ENCODE data around the gene C1GALT1. TPM values are rescaled to one million over a fixed set of nuclear protein-coding genes. Genes with fewer than 3 reads are reported as not detected.

Gene C1GALT1
- total and polyA plus RNA-seq, 9 of the 15 experiments (the other 6 are each of a cell fraction or from before 2014, with no cell fraction given), result 5.0 to 33.2 (median 24.1) TPM

DNA sequence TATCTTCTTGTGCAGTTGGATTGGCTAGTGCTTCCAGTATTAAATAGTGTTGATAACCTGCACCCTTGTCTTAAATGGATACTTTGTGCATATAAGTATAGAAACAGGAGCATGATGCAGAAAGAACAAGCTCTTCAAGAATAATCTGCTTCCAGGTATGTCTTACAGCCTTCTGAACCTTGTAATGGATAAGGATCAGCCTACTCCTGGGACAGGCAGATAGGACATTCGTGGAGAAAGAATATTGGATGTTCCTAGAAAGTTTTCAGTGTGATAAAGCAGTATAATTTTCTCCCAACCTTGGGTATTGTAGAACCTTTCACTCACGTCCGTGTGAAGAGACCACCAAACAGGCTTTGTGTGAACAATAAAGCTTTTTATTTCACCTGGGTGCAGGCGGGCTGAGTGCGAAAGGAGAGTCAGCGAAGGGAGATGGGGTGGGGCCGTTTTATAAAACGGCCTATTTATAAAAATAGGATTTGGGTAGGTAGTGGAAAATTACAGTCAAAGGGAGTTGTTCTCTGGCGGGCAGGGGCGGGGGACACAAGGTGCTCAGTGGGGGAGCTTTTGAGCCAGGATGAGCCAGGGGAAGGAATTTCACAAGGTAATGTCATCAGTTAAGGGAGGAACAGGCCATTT, 27.2 kb downstream of the C1GALT1 start (continued):
- TF ChIP-seq, protein P1, sequence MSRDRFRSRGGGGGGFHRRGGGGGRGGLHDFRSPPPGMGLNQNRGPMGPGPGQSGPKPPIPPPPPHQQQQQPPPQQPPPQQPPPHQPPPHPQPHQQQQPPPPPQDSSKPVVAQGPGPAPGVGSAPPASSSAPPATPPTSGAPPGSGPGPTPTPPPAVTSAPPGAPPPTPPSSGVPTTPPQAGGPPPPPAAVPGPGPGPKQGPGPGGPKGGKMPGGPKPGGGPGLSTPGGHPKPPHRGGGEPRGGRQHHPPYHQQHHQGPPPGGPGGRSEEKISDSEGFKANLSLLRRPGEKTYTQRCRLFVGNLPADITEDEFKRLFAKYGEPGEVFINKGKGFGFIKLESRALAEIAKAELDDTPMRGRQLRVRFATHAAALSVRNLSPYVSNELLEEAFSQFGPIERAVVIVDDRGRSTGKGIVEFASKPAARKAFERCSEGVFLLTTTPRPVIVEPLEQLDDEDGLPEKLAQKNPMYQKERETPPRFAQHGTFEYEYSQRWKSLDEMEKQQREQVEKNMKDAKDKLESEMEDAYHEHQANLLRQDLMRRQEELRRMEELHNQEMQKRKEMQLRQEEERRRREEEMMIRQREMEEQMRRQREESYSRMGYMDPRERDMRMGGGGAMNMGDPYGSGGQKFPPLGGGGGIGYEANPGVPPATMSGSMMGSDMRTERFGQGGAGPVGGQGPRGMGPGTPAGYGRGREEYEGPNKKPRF (IDR thresholded peaks at IDR 0.05; ENCODE audit: low read depth, low read length), result no peak
- TF ChIP-seq TAL1 (IDR thresholded peaks at IDR 0.05) (peak; percentile 33; the same call in 1 of the 2 replicates), BCL6 (CRISPR knock-in tag; IDR thresholded peaks at IDR 0.05) (no peak), CREBBP (IDR thresholded peaks at IDR 0.05; ENCODE audit: low read depth, low read length) (no peak), SRSF9 (IDR thresholded peaks at IDR 0.05; ENCODE audit: borderline replicate concordance, low read depth, low read length) (no peak)
- TF ChIP-seq, protein P2, sequence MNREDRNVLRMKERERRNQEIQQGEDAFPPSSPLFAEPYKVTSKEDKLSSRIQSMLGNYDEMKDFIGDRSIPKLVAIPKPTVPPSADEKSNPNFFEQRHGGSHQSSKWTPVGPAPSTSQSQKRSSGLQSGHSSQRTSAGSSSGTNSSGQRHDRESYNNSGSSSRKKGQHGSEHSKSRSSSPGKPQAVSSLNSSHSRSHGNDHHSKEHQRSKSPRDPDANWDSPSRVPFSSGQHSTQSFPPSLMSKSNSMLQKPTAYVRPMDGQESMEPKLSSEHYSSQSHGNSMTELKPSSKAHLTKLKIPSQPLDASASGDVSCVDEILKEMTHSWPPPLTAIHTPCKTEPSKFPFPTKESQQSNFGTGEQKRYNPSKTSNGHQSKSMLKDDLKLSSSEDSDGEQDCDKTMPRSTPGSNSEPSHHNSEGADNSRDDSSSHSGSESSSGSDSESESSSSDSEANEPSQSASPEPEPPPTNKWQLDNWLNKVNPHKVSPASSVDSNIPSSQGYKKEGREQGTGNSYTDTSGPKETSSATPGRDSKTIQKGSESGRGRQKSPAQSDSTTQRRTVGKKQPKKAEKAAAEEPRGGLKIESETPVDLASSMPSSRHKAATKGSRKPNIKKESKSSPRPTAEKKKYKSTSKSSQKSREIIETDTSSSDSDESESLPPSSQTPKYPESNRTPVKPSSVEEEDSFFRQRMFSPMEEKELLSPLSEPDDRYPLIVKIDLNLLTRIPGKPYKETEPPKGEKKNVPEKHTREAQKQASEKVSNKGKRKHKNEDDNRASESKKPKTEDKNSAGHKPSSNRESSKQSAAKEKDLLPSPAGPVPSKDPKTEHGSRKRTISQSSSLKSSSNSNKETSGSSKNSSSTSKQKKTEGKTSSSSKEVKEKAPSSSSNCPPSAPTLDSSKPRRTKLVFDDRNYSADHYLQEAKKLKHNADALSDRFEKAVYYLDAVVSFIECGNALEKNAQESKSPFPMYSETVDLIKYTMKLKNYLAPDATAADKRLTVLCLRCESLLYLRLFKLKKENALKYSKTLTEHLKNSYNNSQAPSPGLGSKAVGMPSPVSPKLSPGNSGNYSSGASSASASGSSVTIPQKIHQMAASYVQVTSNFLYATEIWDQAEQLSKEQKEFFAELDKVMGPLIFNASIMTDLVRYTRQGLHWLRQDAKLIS (CRISPR knock-in tag; IDR thresholded peaks at IDR 0.05), result no peak
- TF ChIP-seq, protein P3, sequence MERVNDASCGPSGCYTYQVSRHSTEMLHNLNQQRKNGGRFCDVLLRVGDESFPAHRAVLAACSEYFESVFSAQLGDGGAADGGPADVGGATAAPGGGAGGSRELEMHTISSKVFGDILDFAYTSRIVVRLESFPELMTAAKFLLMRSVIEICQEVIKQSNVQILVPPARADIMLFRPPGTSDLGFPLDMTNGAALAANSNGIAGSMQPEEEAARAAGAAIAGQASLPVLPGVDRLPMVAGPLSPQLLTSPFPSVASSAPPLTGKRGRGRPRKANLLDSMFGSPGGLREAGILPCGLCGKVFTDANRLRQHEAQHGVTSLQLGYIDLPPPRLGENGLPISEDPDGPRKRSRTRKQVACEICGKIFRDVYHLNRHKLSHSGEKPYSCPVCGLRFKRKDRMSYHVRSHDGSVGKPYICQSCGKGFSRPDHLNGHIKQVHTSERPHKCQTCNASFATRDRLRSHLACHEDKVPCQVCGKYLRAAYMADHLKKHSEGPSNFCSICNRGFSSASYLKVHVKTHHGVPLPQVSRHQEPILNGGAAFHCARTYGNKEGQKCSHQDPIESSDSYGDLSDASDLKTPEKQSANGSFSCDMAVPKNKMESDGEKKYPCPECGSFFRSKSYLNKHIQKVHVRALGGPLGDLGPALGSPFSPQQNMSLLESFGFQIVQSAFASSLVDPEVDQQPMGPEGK (CRISPR knock-in tag; IDR thresholded peaks at IDR 0.05; ENCODE audit: borderline replicate concordance), result no peak
- TF ChIP-seq, protein P4, sequence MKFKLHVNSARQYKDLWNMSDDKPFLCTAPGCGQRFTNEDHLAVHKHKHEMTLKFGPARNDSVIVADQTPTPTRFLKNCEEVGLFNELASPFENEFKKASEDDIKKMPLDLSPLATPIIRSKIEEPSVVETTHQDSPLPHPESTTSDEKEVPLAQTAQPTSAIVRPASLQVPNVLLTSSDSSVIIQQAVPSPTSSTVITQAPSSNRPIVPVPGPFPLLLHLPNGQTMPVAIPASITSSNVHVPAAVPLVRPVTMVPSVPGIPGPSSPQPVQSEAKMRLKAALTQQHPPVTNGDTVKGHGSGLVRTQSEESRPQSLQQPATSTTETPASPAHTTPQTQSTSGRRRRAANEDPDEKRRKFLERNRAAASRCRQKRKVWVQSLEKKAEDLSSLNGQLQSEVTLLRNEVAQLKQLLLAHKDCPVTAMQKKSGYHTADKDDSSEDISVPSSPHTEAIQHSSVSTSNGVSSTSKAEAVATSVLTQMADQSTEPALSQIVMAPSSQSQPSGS (CRISPR knock-in tag; IDR thresholded peaks at IDR 0.05), result no peak
- TF ChIP-seq, protein P5, sequence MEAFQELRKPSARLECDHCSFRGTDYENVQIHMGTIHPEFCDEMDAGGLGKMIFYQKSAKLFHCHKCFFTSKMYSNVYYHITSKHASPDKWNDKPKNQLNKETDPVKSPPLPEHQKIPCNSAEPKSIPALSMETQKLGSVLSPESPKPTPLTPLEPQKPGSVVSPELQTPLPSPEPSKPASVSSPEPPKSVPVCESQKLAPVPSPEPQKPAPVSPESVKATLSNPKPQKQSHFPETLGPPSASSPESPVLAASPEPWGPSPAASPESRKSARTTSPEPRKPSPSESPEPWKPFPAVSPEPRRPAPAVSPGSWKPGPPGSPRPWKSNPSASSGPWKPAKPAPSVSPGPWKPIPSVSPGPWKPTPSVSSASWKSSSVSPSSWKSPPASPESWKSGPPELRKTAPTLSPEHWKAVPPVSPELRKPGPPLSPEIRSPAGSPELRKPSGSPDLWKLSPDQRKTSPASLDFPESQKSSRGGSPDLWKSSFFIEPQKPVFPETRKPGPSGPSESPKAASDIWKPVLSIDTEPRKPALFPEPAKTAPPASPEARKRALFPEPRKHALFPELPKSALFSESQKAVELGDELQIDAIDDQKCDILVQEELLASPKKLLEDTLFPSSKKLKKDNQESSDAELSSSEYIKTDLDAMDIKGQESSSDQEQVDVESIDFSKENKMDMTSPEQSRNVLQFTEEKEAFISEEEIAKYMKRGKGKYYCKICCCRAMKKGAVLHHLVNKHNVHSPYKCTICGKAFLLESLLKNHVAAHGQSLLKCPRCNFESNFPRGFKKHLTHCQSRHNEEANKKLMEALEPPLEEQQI (IDR thresholded peaks at IDR 0.05), result no peak

Measured in K562 (cell line).